Natural killer cell (primary cell): ENCODE results near the gene MYH6. TPM values are rescaled to one million over a fixed set of nuclear protein-coding genes. Genes with fewer than 3 reads are reported as not detected.

Experiments used
- ATAC-seq, 3 donors: fragments of 150-1000 bp in 2 of 3; fragments of 200-7000 bp in 1 of 3; cut with Tn5 transposase; 1 replicate in 1 of 3; 2 replicates in 2 of 3; pipeline ENCODE4 v1.10.0; 2021; ENCODE audit warnings: mild to moderate bottlenecking in 2 of 3, moderate library complexity in 2 of 3
- DNase-seq, 2 donors: peaks; one replicate each; pipeline versions ENCODE4 v3.0.0 to v3.0.0-alpha.2; 2013 to 2021; ENCODE audit warnings: mixed read lengths in 1 of 2
- H3K27ac ChIP-seq: one replicate; pipeline ENCODE4 v1.5.1; 2013; ENCODE audit warnings: mild to moderate bottlenecking, low read length
- H3K27me3 ChIP-seq: one replicate; pipeline ENCODE4 v1.6.1; 2013; ENCODE audit warnings: low read length; ENCODE audit not compliant: control insufficient read depth, insufficient read depth
- H3K36me3 ChIP-seq: one replicate; pipeline ENCODE4 v1.6.1; 2013; ENCODE audit warnings: low read length; ENCODE audit not compliant: control insufficient read depth, insufficient read depth
- H3K4me1 ChIP-seq: one replicate; pipeline ENCODE4 v1.6.1; 2013; ENCODE audit warnings: low read length; ENCODE audit not compliant: control insufficient read depth, insufficient read depth
- H3K4me3 ChIP-seq: one replicate; pipeline ENCODE4 v1.5.1; 2013; ENCODE audit warnings: low read length
- H3K9me3 ChIP-seq: one replicate; pipeline ENCODE4 v1.6.1; 2013; ENCODE audit warnings: low read length; ENCODE audit not compliant: control insufficient read depth, insufficient read depth
- H3K27ac Mint-ChIP-seq, 2 donors: one replicate each; pipeline ENCODE4 v1.8.0; 2022; ENCODE audit warnings: mild to moderate bottlenecking in 2 of 2, mixed read lengths in 2 of 2, moderate library complexity in 1 of 2
- H3K27me3 Mint-ChIP-seq, 2 donors: one replicate each; pipeline ENCODE4 v1.8.0; 2022; ENCODE audit warnings: low read depth in 2 of 2, mixed read lengths in 2 of 2
- H3K36me3 Mint-ChIP-seq: one replicate; pipeline ENCODE4 v1.8.0; 2022; ENCODE audit warnings: mixed read lengths
- H3K4me1 Mint-ChIP-seq, 2 donors: one replicate each; pipeline ENCODE4 v1.8.0; 2022; ENCODE audit warnings: mixed read lengths in 2 of 2
- H3K4me3 Mint-ChIP-seq: one replicate; pipeline ENCODE4 v1.8.0; 2022; ENCODE audit warnings: mild to moderate bottlenecking, moderate library complexity, mixed read lengths
- H3K9me3 Mint-ChIP-seq, 2 donors: one replicate each; pipeline ENCODE4 v1.8.0; 2022; ENCODE audit warnings: mixed read lengths in 2 of 2
- CTCF ChIP-seq: fragments of 200-600 bp; IDR thresholded peaks from one replicate; pipeline ENCODE4 v1.8.0; 2022; ENCODE audit warnings: antibody characterized with exemption
- WGBS: methylation state at CpG from one replicate; pipeline ENCODE4 v1.1.7; 2013; ENCODE audit warnings: missing lambda C conversion rate; ENCODE audit not compliant: insufficient coverage; 5-methylcytosine and 5-hydroxymethylcytosine counted together
- intact Hi-C: fragments of 100-400 bp; cut with micrococcal nuclease; formaldehyde crosslinking; loops from one replicate; pipeline ENCODE4 v1.14.2; 2022
- total RNA-seq, 4 donors: library from RNA; stranded (reverse); fragments of 120-200 nt in 1 of 4; gene quantifications; one replicate each; pipeline versions ENCODE4 v1.2.3 to v1.2.4, GENCODE V29; 2013 to 2022

MYH6 gene
- total RNA-seq, 3 donors from 2014 or later (not counting 1 experiment from before 2014, with no cell fraction given) = not detected

- H3K27me3 ChIP-seq = no peaks in the 10 kb centered on the region
- Mint-ChIP-seq H3K36me3 (no peaks in the 10 kb centered on the region), H3K27ac (no peak overlapping the region), H3K9me3 (no peaks in the 10 kb centered on the region), H3K27me3 (peaks cover 17 to 24% of the 10 kb centered on the region in 2 donors), H3K4me3 (no peak overlapping the region), H3K4me1 (no peaks in the 10 kb centered on the region)
- no peaks in the 10 kb centered on the region for H3K36me3 ChIP-seq
- no peak overlapping the region for H3K27ac ChIP-seq
- no peaks in the 10 kb centered on the region for H3K4me1 ChIP-seq
- DNase-seq = no peak
- H3K9me3 ChIP-seq = no peaks in the 10 kb centered on the region
- intact Hi-C loops = no loop called here
- WGBS = 92% methylated on average over 3 of the region's 4 CpGs
- TF ChIP-seq CTCF = no peak
- no peak for ATAC-seq
- H3K4me3 ChIP-seq = no peak overlapping the region
These were observed 38.3 kb upstream of the MYH6 start for GRCh38 chr14:23446291-23446851.

GRCh38 chr14:23445773-23446172 is 37.7 kb upstream of the MYH6 start:
- Histone ChIP-seq H3K4me1 (no peaks in the 10 kb centered on the region), H3K27ac (no peak overlapping the region), H3K9me3 (no peaks in the 10 kb centered on the region), H3K4me3 (no peak overlapping the region), H3K27me3 (no peaks in the 10 kb centered on the region), H3K36me3 (no peaks in the 10 kb centered on the region)
- Mint-ChIP-seq H3K27ac (no peak overlapping the region), H3K4me1 (no peaks in the 10 kb centered on the region), H3K27me3 (peaks cover 11 to 21% of the 10 kb centered on the region in 2 donors), H3K4me3 (no peak overlapping the region), H3K9me3 (no peaks in the 10 kb centered on the region), H3K36me3 (no peaks in the 10 kb centered on the region)
- DNase-seq = no peak
- intact Hi-C loops = no loop called here
- ATAC-seq = no peak
- no peak for TF ChIP-seq CTCF
- WGBS = 57% methylated on average over 1 of the region's 4 CpGs

- H3K4me1 Mint-ChIP-seq = no peaks in the 10 kb centered on the region
- 90% methylated on average over 1 of the region's 1 CpG for whole genome bisulfite sequencing
These were observed 36.2 kb upstream of the MYH6 start for GRCh38 chr14:23444314-23444713.

More at GRCh38 chr14:23444314-23444713, 36.2 kb upstream of the MYH6 start:
- no peak overlapping the region for H3K27ac Mint-ChIP-seq
- H3K4me3 Mint-ChIP-seq = no peak overlapping the region
- Histone ChIP-seq H3K27me3 (no peaks in the 10 kb centered on the region), H3K27ac (no peak overlapping the region), H3K4me3 (no peak overlapping the region), H3K36me3 (no peaks in the 10 kb centered on the region), H3K9me3 (no peaks in the 10 kb centered on the region), H3K4me1 (no peaks in the 10 kb centered on the region)
- ATAC-seq = no peak
- DNase-seq = no peak
- peaks cover 10 to 20% of the 10 kb centered on the region in 2 donors for H3K27me3 Mint-ChIP-seq
- no peaks in the 10 kb centered on the region for H3K9me3 Mint-ChIP-seq
- intact Hi-C loops = no loop called here
- no peaks in the 10 kb centered on the region for H3K36me3 Mint-ChIP-seq
- no peak for TF ChIP-seq CTCF
